Measurements from ENCODE around the gene PTGR2. TPM values are rescaled to one million over a fixed set of nuclear protein-coding genes. Genes with fewer than 3 reads are reported as not detected.
"Not testable (repeated sequence)": the region's sequence is repeated elsewhere in the genome, so short reads cannot be mapped to it uniquely, and the experiment has no call there.

PTGR2 gene
- total and polyA plus RNA-seq, 3 experiments from 2014 or later: 3.0 to 4.2 (median 3.3) TPM

GRCh38 chr14:73834261-73834625 lies 17.4 kb upstream of the PTGR2 start:
- CTCF ChIA-PET: interaction anchor here (0.6 kb wide), 1 partner anchor 22 kb away, joined by 3 read pairs; no protein-coding TSS in a partner anchor
- Mint-ChIP-seq H3K4me1 (peaks cover 6 to 10% (median 9%) of the 10 kb centered on the region in 3 donors), H3K27ac (peak overlapping the region in 1 of 8 donors; percentile 22), H3K27me3 (no peaks in the 10 kb centered on the region), H3K36me3 (no peaks in the 10 kb centered on the region), H3K9me3 (no peaks in the 10 kb centered on the region), H3K4me3 (no peak overlapping the region)
- Histone ChIP-seq H3K9me3 (ENCODE audit: low read length) (no peaks in the 10 kb centered on the region), H3K4me3 (ENCODE audit: low read length) (no peak overlapping the region), H3K27me3 (ENCODE audit: insufficient read depth, low read length, poor library complexity, severe bottlenecking) (no peaks in the 10 kb centered on the region), H3K4me1 (ENCODE audit: insufficient read depth, low read length) (no peaks in the 10 kb centered on the region), H3K27ac (ENCODE audit: low read depth, low read length) (no peak overlapping the region), H3K36me3 (ENCODE audit: insufficient read depth, low read length) (no peaks in the 10 kb centered on the region)
- POLR2A ChIA-PET: no interaction called here
- no peak for DNase-seq

GRCh38 chr14:73838293-73839034 lies 13.2 kb upstream of the PTGR2 start:
- DNase-seq; H3K4me1 Mint-ChIP-seq; H3K36me3 ChIP-seq (ENCODE audit: insufficient read depth, low read length); H3K27me3 Mint-ChIP-seq; H3K9me3 Mint-ChIP-seq; H3K9me3 ChIP-seq (ENCODE audit: low read length); H3K36me3 Mint-ChIP-seq; H3K27ac ChIP-seq (ENCODE audit: low read depth, low read length); H3K4me3 ChIP-seq (ENCODE audit: low read length); H3K27me3 ChIP-seq (ENCODE audit: insufficient read depth, low read length, poor library complexity, severe bottlenecking); POLR2A ChIA-PET; H3K4me3 Mint-ChIP-seq; H3K4me1 ChIP-seq (ENCODE audit: insufficient read depth, low read length): not testable (repeated sequence)
- peak overlapping the region in 1 of 8 donors; percentile 69 for H3K27ac Mint-ChIP-seq
- CTCF ChIA-PET: interaction anchor here (1.4 kb wide), 1 partner anchor 111 kb away, joined by 3 read pairs; no protein-coding TSS in a partner anchor

GRCh38 chr14:73842201-73842600 lies 9.4 kb upstream of the PTGR2 start:
- no peaks in the 10 kb centered on the region for H3K4me1 Mint-ChIP-seq
- ChIA-PET POLR2A (interaction anchor here (0.6 to 0.7 kb wide), 2 partner anchors 92 to 330 kb away, joined by 6 to 7 read pairs; no protein-coding TSS in a partner anchor), CTCF (no interaction called here)
- no peaks in the 10 kb centered on the region for H3K27me3 ChIP-seq (ENCODE audit: insufficient read depth, low read length, poor library complexity, severe bottlenecking)
- peaks cover 0 to 1% of the 10 kb centered on the region in 2 donors for H3K27me3 Mint-ChIP-seq
- no peak for DNase-seq
- no peaks in the 10 kb centered on the region for H3K36me3 Mint-ChIP-seq
- H3K4me3 ChIP-seq (ENCODE audit: low read length): no peak overlapping the region
- no peaks in the 10 kb centered on the region for H3K9me3 Mint-ChIP-seq
- no peak overlapping the region for H3K27ac ChIP-seq (ENCODE audit: low read depth, low read length)
- no peaks in the 10 kb centered on the region for H3K4me1 ChIP-seq (ENCODE audit: insufficient read depth, low read length)
- H3K27ac Mint-ChIP-seq: no peak overlapping the region
- H3K9me3 ChIP-seq (ENCODE audit: low read length): no peaks in the 10 kb centered on the region
- no peak overlapping the region for H3K4me3 Mint-ChIP-seq
- H3K36me3 ChIP-seq (ENCODE audit: insufficient read depth, low read length): no peaks in the 10 kb centered on the region

- Mint-ChIP-seq H3K27ac (no peak overlapping the region), H3K27me3 (peaks cover 0 to 1% of the 10 kb centered on the region in 2 donors), H3K4me1 (no peaks in the 10 kb centered on the region), H3K9me3 (no peaks in the 10 kb centered on the region), H3K4me3 (no peak overlapping the region), H3K36me3 (no peaks in the 10 kb centered on the region)
- DNase-seq: no peak
- H3K4me3 ChIP-seq (ENCODE audit: low read length): no peak overlapping the region
- ChIA-PET CTCF (no interaction called here), POLR2A (interaction anchor here (0.6 to 0.7 kb wide), 2 partner anchors 93 to 331 kb away, joined by 6 to 7 read pairs; no protein-coding TSS in a partner anchor)
- H3K9me3 ChIP-seq (ENCODE audit: low read length): no peaks in the 10 kb centered on the region
- H3K36me3 ChIP-seq (ENCODE audit: insufficient read depth, low read length): no peaks in the 10 kb centered on the region
- no peak overlapping the region for H3K27ac ChIP-seq (ENCODE audit: low read depth, low read length)
- H3K27me3 ChIP-seq (ENCODE audit: insufficient read depth, low read length, poor library complexity, severe bottlenecking): no peaks in the 10 kb centered on the region
- H3K4me1 ChIP-seq (ENCODE audit: insufficient read depth, low read length): no peaks in the 10 kb centered on the region
Observed at GRCh38 chr14:73842851-73843250, 8.8 kb upstream of the PTGR2 start.

GRCh38 chr14:73843296-73843695 lies 8.3 kb upstream of the PTGR2 start:
- Mint-ChIP-seq H3K36me3 (no peaks in the 10 kb centered on the region), H3K9me3 (no peaks in the 10 kb centered on the region), H3K4me3 (no peak overlapping the region), H3K4me1 (no peaks in the 10 kb centered on the region), H3K27ac (no peak overlapping the region), H3K27me3 (peaks cover 0 to 1% of the 10 kb centered on the region in 2 donors)
- no peaks in the 10 kb centered on the region for H3K27me3 ChIP-seq (ENCODE audit: insufficient read depth, low read length, poor library complexity, severe bottlenecking)
- no peak for DNase-seq
- no peak overlapping the region for H3K27ac ChIP-seq (ENCODE audit: low read depth, low read length)
- H3K4me1 ChIP-seq (ENCODE audit: insufficient read depth, low read length): no peaks in the 10 kb centered on the region
- ChIA-PET CTCF (no interaction called here), POLR2A (no interaction called here)
- no peaks in the 10 kb centered on the region for H3K9me3 ChIP-seq (ENCODE audit: low read length)
- H3K4me3 ChIP-seq (ENCODE audit: low read length): no peak overlapping the region
- H3K36me3 ChIP-seq (ENCODE audit: insufficient read depth, low read length): no peaks in the 10 kb centered on the region

GRCh38 chr14:73846947-73847346 lies 4.7 kb upstream of the PTGR2 start:
- H3K36me3 Mint-ChIP-seq: peaks cover 0 to 3% (median 0%) of the 10 kb centered on the region in 3 donors
- H3K36me3 ChIP-seq (ENCODE audit: insufficient read depth, low read length): no peaks in the 10 kb centered on the region
- POLR2A ChIA-PET: no interaction called here
- peak overlapping the region in 1 of 7 donors; percentile 84 for H3K4me3 Mint-ChIP-seq
- H3K27me3 ChIP-seq (ENCODE audit: insufficient read depth, low read length, poor library complexity, severe bottlenecking): no peaks in the 10 kb centered on the region
- H3K4me3 ChIP-seq (ENCODE audit: low read length): no peak overlapping the region
- peaks cover 0 to 1% of the 10 kb centered on the region in 2 donors for H3K27me3 Mint-ChIP-seq
- no peaks in the 10 kb centered on the region for H3K9me3 Mint-ChIP-seq
- DNase-seq: no peak
- peaks cover 10 to 12% (median 10%) of the 10 kb centered on the region in 3 donors for H3K4me1 Mint-ChIP-seq
- H3K9me3 ChIP-seq (ENCODE audit: low read length): no peaks in the 10 kb centered on the region
- H3K27ac Mint-ChIP-seq: peak overlapping the region in 1 of 8 donors; percentile 35
- H3K27ac ChIP-seq (ENCODE audit: low read depth, low read length): no peak overlapping the region
- CTCF ChIA-PET: interaction anchor here (1.5 kb wide), 1 partner anchor 93 kb away, joined by 3 read pairs; no protein-coding TSS in a partner anchor
- H3K4me1 ChIP-seq (ENCODE audit: insufficient read depth, low read length): no peaks in the 10 kb centered on the region

- POLR2A ChIA-PET: interaction anchor here (0.5 to 1.3 kb wide), 3 partner anchors 28 to 272 kb away, joined by 3 to 5 read pairs (median 4); no protein-coding TSS in a partner anchor
- Histone ChIP-seq H3K4me1 (ENCODE audit: insufficient read depth, low read length) (peaks cover 11% of the 10 kb centered on the region), H3K27ac (ENCODE audit: low read depth, low read length) (peak overlapping the region; percentile 85), H3K4me3 (ENCODE audit: low read length) (peak overlapping the region; percentile 85), H3K9me3 (ENCODE audit: low read length) (no peaks in the 10 kb centered on the region), H3K27me3 (ENCODE audit: insufficient read depth, low read length, poor library complexity, severe bottlenecking) (no peaks in the 10 kb centered on the region), H3K36me3 (ENCODE audit: insufficient read depth, low read length) (no peaks in the 10 kb centered on the region)
- Mint-ChIP-seq H3K4me1 (peaks cover 16 to 24% (median 22%) of the 10 kb centered on the region in 3 donors), H3K4me3 (peak overlapping the region; percentile 89 to 98 (median 94)), H3K36me3 (peaks cover 0 to 8% (median 0%) of the 10 kb centered on the region in 3 donors), H3K27me3 (no peaks in the 10 kb centered on the region), H3K27ac (peak overlapping the region; percentile 51 to 100 (median 98)), H3K9me3 (no peaks in the 10 kb centered on the region)
- CTCF ChIA-PET: interaction anchor here (1.8 to 2.0 kb wide), 3 partner anchors 79 to 123 kb away, joined by 5 to 11 read pairs (median 8); a partner anchor contains a TSS
- DNase-seq: no peak
Observed at GRCh38 chr14:73851000-73851399, 631 bp upstream of the PTGR2 start.

GRCh38 chr14:73859145-73859544 lies 7.5 kb downstream of the PTGR2 start:
- Mint-ChIP-seq H3K4me1 (no peaks in the 10 kb centered on the region), H3K36me3 (peaks cover 0 to 13% (median 1%) of the 10 kb centered on the region in 3 donors), H3K4me3 (no peak overlapping the region), H3K27ac (no peak overlapping the region), H3K27me3 (no peaks in the 10 kb centered on the region), H3K9me3 (no peaks in the 10 kb centered on the region)
- Histone ChIP-seq H3K4me1 (ENCODE audit: insufficient read depth, low read length) (no peaks in the 10 kb centered on the region), H3K4me3 (ENCODE audit: low read length) (no peak overlapping the region), H3K9me3 (ENCODE audit: low read length) (no peaks in the 10 kb centered on the region), H3K36me3 (ENCODE audit: insufficient read depth, low read length) (no peaks in the 10 kb centered on the region), H3K27ac (ENCODE audit: low read depth, low read length) (no peak overlapping the region), H3K27me3 (ENCODE audit: insufficient read depth, low read length, poor library complexity, severe bottlenecking) (no peaks in the 10 kb centered on the region)
- ChIA-PET CTCF (no interaction called here), POLR2A (no interaction called here)
- DNase-seq: no peak
